Neural progenitor cell (in vitro differentiated cells): ENCODE results near the gene TRPM6. TPM values are rescaled to one million over a fixed set of nuclear protein-coding genes. Genes with fewer than 3 reads are reported as not detected.
"Not testable (repeated sequence)": the region's sequence is repeated elsewhere in the genome, so short reads cannot be mapped to it uniquely, and the experiment has no call there.

ENCODE experiments used
- DNase-seq: peaks from one replicate; pipeline ENCODE4 v3.0.0-alpha.2; 2016; ENCODE audit warnings: low spot score
- H2AFZ ChIP-seq: fragments of 200-600 bp; sonication (generic); replicated peaks from 2 replicates; pipeline ENCODE4 v1.6.1; 2016; ENCODE audit warnings: antibody characterized with exemption
- H3F3A ChIP-seq: fragments of 200-600 bp; sonication (generic); 2 replicates; pipeline ENCODE4 v1.6.1; 2016; ENCODE audit warnings: antibody characterized with exemption, low read depth
- H3K27ac ChIP-seq: fragments of 200-600 bp; sonication (generic); 2 replicates; pipeline ENCODE4 v1.5.1; 2016; ENCODE audit warnings: mild to moderate bottlenecking
- H3K27me3 ChIP-seq: fragments of 200-600 bp; sonication (generic); 2 replicates; pipeline ENCODE4 v1.6.1; 2016; ENCODE audit warnings: mild to moderate bottlenecking, moderate library complexity
- H3K36me3 ChIP-seq: fragments of 200-600 bp; sonication (generic); 2 replicates; pipeline ENCODE4 v1.5.1; 2016
- H3K4me1 ChIP-seq: fragments of 200-600 bp; sonication (generic); 2 replicates; pipeline ENCODE4 v1.6.1; 2016; ENCODE audit warnings: mixed run types
- H3K4me2 ChIP-seq: fragments of 200-600 bp; sonication (generic); 2 replicates; pipeline ENCODE4 v1.6.1; 2016
- H3K4me3 ChIP-seq: fragments of 200-600 bp; sonication (generic); 2 replicates; pipeline ENCODE4 v1.5.1; 2016
- H3K79me2 ChIP-seq: fragments of 200-600 bp; sonication (generic); 2 replicates; pipeline ENCODE4 v1.6.1; 2016; ENCODE audit warnings: low read depth
- H3K9ac ChIP-seq: fragments of 200-600 bp; sonication (generic); 2 replicates; pipeline ENCODE4 v1.6.1; 2016
- H3K9me3 ChIP-seq: fragments of 200-600 bp; sonication (generic); 2 replicates; pipeline ENCODE4 v1.5.1; 2016; ENCODE audit warnings: low read depth
- H4K20me1 ChIP-seq: fragments of 200-600 bp; sonication (generic); 2 replicates; pipeline ENCODE4 v1.6.1; 2016; ENCODE audit warnings: low read depth
- H3K27ac Mint-ChIP-seq: 3 replicates; pipeline ENCODE4 v1.8.0; 2021; ENCODE audit warnings: mixed read lengths
- H3K27me3 Mint-ChIP-seq: 2 replicates; pipeline ENCODE4 v1.8.0; 2022; ENCODE audit warnings: low read depth, mild to moderate bottlenecking, inconsistent platforms, moderate library complexity, mixed read lengths; ENCODE audit not compliant: insufficient read depth
- H3K36me3 Mint-ChIP-seq: 3 replicates; pipeline ENCODE4 v1.8.0; 2021; ENCODE audit warnings: mixed read lengths
- H3K4me1 Mint-ChIP-seq: 3 replicates; pipeline ENCODE4 v1.8.0; 2021; ENCODE audit warnings: mixed read lengths
- H3K4me3 Mint-ChIP-seq: 3 replicates; pipeline ENCODE4 v1.8.0; 2021; ENCODE audit warnings: mild to moderate bottlenecking, moderate library complexity, mixed read lengths
- H3K9me3 Mint-ChIP-seq: 3 replicates; pipeline ENCODE4 v1.8.0; 2020; ENCODE audit warnings: mixed read lengths
- EZH2 ChIP-seq: fragments of 200-600 bp; sonication (generic); IDR thresholded peaks from 2 replicates; pipeline ENCODE4 v1.6.1; 2017; ENCODE audit warnings: antibody characterized with exemption, mild to moderate bottlenecking, moderate library complexity
- EZH2phosphoT487 ChIP-seq: fragments of 200-600 bp; sonication (generic); IDR thresholded peaks from 2 replicates; pipeline ENCODE4 v1.6.1; 2017; ENCODE audit warnings: antibody characterized with exemption
- total RNA-seq: library from RNA; depleted of rRNA; stranded (reverse); fragments of >200 nt; gene quantifications from 2 replicates; pipeline ENCODE4 v1.2.3, GENCODE V29; 2015; ENCODE audit warnings: low replicate concordance
- TF ChIP-seq, protein P1 (sequence below): fragments of 200-600 bp; sonication (generic); IDR thresholded peaks from 2 replicates; pipeline ENCODE4 v1.5.1; 2017; ENCODE audit warnings: antibody characterized with exemption, mild to moderate bottlenecking

Gene TRPM6
- total RNA-seq, 1 donor from 2014 or later, result not detected

DNA sequence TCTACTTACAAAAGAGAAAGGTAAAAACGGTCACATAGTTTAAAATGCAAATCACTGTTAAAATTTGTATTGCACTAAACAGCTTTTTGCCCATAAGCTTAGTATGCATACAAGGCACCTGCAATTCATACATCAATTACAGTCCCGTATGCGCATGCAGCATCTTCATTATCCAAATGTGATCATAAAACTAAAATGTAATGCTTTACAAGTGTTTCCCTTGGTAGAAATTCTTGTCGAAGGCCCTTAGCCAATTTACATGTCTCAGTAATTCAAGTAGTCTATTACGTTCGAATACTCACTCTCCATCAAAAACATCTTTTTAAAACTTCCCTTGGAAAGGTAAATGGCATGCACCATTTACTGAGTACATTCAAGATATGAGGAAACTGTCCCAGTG, 32.6 kb downstream of the TRPM6 start:
- no peaks in the 10 kb centered on the region for H3K9me3 ChIP-seq
- H3K4me1 ChIP-seq, result no peaks in the 10 kb centered on the region
- no peak for DNase-seq
- no peaks in the 10 kb centered on the region for H3K27me3 ChIP-seq
- Mint-ChIP-seq H3K36me3 (no peaks in the 10 kb centered on the region), H3K9me3 (no peaks in the 10 kb centered on the region), H3K27ac (no peak overlapping the region), H3K4me3 (no peak overlapping the region), H3K27me3 (no peaks in the 10 kb centered on the region), H3K4me1 (no peaks in the 10 kb centered on the region)
- no peak overlapping the region for H3K9ac ChIP-seq
- H3K79me2 ChIP-seq, result no peaks in the 10 kb centered on the region
- no peaks in the 10 kb centered on the region for H4K20me1 ChIP-seq
- no peak overlapping the region for H3K4me2 ChIP-seq
- H3F3A ChIP-seq, result no peaks in the 10 kb centered on the region
- TF ChIP-seq, protein P1, sequence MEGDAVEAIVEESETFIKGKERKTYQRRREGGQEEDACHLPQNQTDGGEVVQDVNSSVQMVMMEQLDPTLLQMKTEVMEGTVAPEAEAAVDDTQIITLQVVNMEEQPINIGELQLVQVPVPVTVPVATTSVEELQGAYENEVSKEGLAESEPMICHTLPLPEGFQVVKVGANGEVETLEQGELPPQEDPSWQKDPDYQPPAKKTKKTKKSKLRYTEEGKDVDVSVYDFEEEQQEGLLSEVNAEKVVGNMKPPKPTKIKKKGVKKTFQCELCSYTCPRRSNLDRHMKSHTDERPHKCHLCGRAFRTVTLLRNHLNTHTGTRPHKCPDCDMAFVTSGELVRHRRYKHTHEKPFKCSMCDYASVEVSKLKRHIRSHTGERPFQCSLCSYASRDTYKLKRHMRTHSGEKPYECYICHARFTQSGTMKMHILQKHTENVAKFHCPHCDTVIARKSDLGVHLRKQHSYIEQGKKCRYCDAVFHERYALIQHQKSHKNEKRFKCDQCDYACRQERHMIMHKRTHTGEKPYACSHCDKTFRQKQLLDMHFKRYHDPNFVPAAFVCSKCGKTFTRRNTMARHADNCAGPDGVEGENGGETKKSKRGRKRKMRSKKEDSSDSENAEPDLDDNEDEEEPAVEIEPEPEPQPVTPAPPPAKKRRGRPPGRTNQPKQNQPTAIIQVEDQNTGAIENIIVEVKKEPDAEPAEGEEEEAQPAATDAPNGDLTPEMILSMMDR, result no peak
- TF ChIP-seq EZH2phosphoT487 (no peak), EZH2 (no peak)
- H2AFZ ChIP-seq, result no peak overlapping the region
- no peaks in the 10 kb centered on the region for H3K36me3 ChIP-seq
- H3K4me3 ChIP-seq, result no peak overlapping the region
- no peak overlapping the region for H3K27ac ChIP-seq

DNA sequence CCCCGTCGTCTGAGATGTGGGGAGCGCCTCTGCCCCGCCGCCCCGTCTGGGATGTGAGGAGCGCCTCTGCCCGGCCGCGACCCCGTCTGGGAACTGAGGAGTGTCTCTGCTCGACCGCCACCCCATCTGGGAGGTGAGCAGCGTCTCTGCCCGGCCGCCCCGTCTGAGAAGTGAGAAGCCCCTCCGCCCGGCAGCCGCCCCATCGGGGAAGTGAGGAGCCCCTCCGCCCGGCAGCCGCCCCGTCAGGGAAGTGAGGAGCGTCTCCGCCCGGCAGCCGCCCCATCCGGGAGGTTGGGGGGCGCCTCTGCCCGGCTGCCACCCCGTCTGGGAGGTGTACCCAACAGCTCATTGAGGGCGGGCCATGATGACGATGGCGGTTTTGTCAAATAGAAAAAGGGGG, 34.7 kb downstream of the TRPM6 start:
- not testable (repeated sequence) for H3K27me3 Mint-ChIP-seq, H3K9me3 ChIP-seq, H3F3A ChIP-seq, H2AFZ ChIP-seq, DNase-seq, H3K4me3 ChIP-seq, H3K36me3 ChIP-seq, H3K4me1 Mint-ChIP-seq, H3K36me3 Mint-ChIP-seq, H3K27me3 ChIP-seq, H3K9ac ChIP-seq, H3K9me3 Mint-ChIP-seq, H3K4me3 Mint-ChIP-seq, H4K20me1 ChIP-seq, H3K4me2 ChIP-seq, H3K79me2 ChIP-seq, H3K27ac ChIP-seq, H3K27ac Mint-ChIP-seq, H3K4me1 ChIP-seq

DNA sequence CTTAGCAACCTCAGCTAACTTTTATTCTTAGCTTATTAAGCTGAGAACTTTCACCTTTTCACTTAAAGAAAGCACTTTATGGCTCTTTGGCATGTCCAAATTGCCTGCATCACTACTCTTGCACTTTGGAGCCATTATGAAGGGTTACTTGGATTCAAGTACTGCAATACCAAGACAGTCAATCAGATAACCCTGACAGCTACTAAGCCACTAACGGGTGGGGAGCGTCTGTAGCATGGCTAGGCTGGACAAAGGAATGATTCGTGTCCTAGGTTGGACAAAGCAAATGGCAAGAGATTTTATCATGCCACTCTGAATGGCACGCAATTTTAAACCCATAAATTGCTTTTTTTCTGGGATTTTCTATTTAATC, 39.6 kb downstream of the TRPM6 start:
- Histone ChIP-seq H3K4me2 (no peak overlapping the region), H3K27me3 (no peaks in the 10 kb centered on the region), H3K36me3 (no peaks in the 10 kb centered on the region), H3F3A (no peaks in the 10 kb centered on the region), H3K4me1 (no peaks in the 10 kb centered on the region), H2AFZ (no peak overlapping the region), H3K9ac (no peak overlapping the region), H3K79me2 (no peaks in the 10 kb centered on the region), H3K27ac (no peak overlapping the region), H3K9me3 (no peaks in the 10 kb centered on the region), H4K20me1 (no peaks in the 10 kb centered on the region), H3K4me3 (no peak overlapping the region)
- no peaks in the 10 kb centered on the region for H3K4me1 Mint-ChIP-seq
- no peaks in the 10 kb centered on the region for H3K36me3 Mint-ChIP-seq
- no peak for DNase-seq
- H3K27ac Mint-ChIP-seq, result no peak overlapping the region
- no peaks in the 10 kb centered on the region for H3K27me3 Mint-ChIP-seq
- no peak overlapping the region for H3K4me3 Mint-ChIP-seq
- H3K9me3 Mint-ChIP-seq, result peaks cover 11% of the 10 kb centered on the region
- TF ChIP-seq, protein P1, result no peak
- TF ChIP-seq EZH2 (no peak), EZH2phosphoT487 (no peak)

DNA sequence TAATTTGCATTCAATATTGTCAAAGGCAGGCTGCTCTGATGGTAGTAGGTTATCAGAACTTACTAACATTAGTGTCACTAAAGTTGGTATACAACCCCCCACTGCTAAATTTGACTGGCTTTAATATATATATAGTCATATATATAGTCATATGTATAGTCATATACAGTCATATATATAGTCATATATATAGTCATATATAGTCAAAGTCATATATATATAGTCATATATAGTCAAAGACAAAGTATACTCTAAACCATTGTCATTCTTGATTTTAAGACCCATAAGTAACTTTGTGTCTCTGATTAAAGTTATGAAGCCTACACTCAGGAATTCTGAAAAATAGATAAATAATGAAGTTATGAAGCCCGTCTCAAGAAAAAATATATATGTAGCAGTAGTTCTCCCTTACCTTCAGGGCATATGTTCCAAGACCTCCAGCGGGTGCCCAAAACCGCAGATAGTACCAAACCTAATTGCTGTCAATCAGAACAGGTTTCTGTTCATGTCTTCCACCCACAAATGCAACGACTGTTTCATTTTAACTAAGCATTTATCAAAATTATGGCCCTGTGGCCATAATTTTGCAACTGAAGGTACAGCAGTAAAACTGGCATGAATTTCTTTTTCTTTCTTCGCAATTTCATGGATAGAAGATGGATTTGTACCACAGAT, 40.1 kb downstream of the TRPM6 start:
- no peak overlapping the region for H3K27ac Mint-ChIP-seq
- H3K4me3 Mint-ChIP-seq, result no peak overlapping the region
- peaks cover 13% of the 10 kb centered on the region for H3K9me3 Mint-ChIP-seq
- H3K36me3 Mint-ChIP-seq, result no peaks in the 10 kb centered on the region
- DNase-seq, result no peak
- Histone ChIP-seq H4K20me1 (no peaks in the 10 kb centered on the region), H3K27me3 (no peaks in the 10 kb centered on the region), H3K27ac (no peak overlapping the region), H3K9ac (no peak overlapping the region), H3K79me2 (no peaks in the 10 kb centered on the region), H3K4me3 (no peak overlapping the region), H2AFZ (no peak overlapping the region), H3K4me1 (no peaks in the 10 kb centered on the region), H3K36me3 (no peaks in the 10 kb centered on the region), H3K9me3 (no peaks in the 10 kb centered on the region), H3F3A (no peaks in the 10 kb centered on the region), H3K4me2 (no peak overlapping the region)
- no peaks in the 10 kb centered on the region for H3K27me3 Mint-ChIP-seq
- no peaks in the 10 kb centered on the region for H3K4me1 Mint-ChIP-seq
- no peak for TF ChIP-seq EZH2
